Aorta (tissue), 5 donors: ENCODE results near the gene MPV17L2. TPM values are rescaled to one million over a fixed set of nuclear protein-coding genes. Genes with fewer than 3 reads are reported as not detected.
A peak's percentile ranks its signal among the peaks of the same experiment; 100 is the strongest.

Source experiments
- ATAC-seq: fragments of 200-7000 bp; cut with Tn5 transposase; one replicate; pipeline ENCODE4 v1.9.1; 2022; ENCODE audit warnings: moderate library complexity; ENCODE audit not compliant: low FRiP score
- DNase-seq, 2 donors: peaks; one replicate each; pipeline ENCODE4 v3.0.0-alpha.2; 2020
- H3K27ac ChIP-seq, 2 donors: one replicate each; pipeline ENCODE4 v1.5.1; 2013; ENCODE audit warnings: low read length in 2 of 2, mild to moderate bottlenecking in 2 of 2, moderate library complexity in 2 of 2, control low read depth in 1 of 2, inconsistent platforms in 1 of 2, low read depth in 1 of 2
- H3K27me3 ChIP-seq, 2 donors: one replicate each; pipeline ENCODE4 v1.6.1; 2013; ENCODE audit warnings: control low read depth in 1 of 2, low read length in 1 of 2, mild to moderate bottlenecking in 1 of 2, moderate library complexity in 1 of 2; ENCODE audit not compliant: insufficient read depth in 2 of 2, control insufficient read depth in 1 of 2
- H3K36me3 ChIP-seq, 2 donors: one replicate each; pipeline ENCODE4 v1.6.1; 2013; ENCODE audit warnings: control low read depth in 1 of 2, low read length in 1 of 2, mild to moderate bottlenecking in 1 of 2; ENCODE audit not compliant: insufficient read depth in 2 of 2, control insufficient read depth in 1 of 2
- H3K4me1 ChIP-seq, 2 donors: one replicate each; pipeline ENCODE4 v1.6.1; 2013; ENCODE audit warnings: low read length in 2 of 2, control low read depth in 1 of 2, mild to moderate bottlenecking in 1 of 2, moderate library complexity in 1 of 2; ENCODE audit not compliant: insufficient read depth in 2 of 2, control insufficient read depth in 1 of 2
- H3K4me3 ChIP-seq, 2 donors: one replicate each; pipeline ENCODE4 v1.5.1; 2013; ENCODE audit warnings: low read length in 2 of 2, control low read depth in 1 of 2, mild to moderate bottlenecking in 1 of 2
- H3K9me3 ChIP-seq: one replicate; pipeline ENCODE4 v1.6.1; 2013; ENCODE audit warnings: mild to moderate bottlenecking, low read length; ENCODE audit not compliant: control insufficient read depth
- WGBS, 2 donors: extraction: QIAGEN DNeasy Blood & Tissue Kit; methylation state at CpG; one replicate each; pipeline ENCODE4 v1.1.7; 2013; 5-methylcytosine and 5-hydroxymethylcytosine counted together
- intact Hi-C, 2 donors: fragments of 100-400 bp; cut with DNase I; formaldehyde crosslinking; loops; one replicate each; pipeline versions ENCODE4 v1.14.2 to v1.15.0; 2022
- polyA plus RNA-seq, 2 donors: library from polyadenylated mRNA; stranded (reverse); fragments of 200-250 nt; gene quantifications; one replicate each; pipeline ENCODE4 v1.2.3, GENCODE V29; 2013
- total RNA-seq, 2 donors: library from RNA; stranded (reverse); fragmentation: NEBNext Ultra II Directional; extraction: Animal tissue kit (Norgen Biotek cat#: 25700); gene quantifications; one replicate each; pipeline ENCODE4 v1.2.1, GENCODE V29; 2021
- donor health status: healthy with polysubstance abuse.
- donor health status: Bipolar disorder and iron deficiency.
- donor health status: DM: no; HTN: no; CAD: no.
- donor health status: DM: no; HTN: no; CAD: no.
- donor health status: DM: yes; HTN: yes; CAD: no.

MPV17L2 gene
- total and polyA plus RNA-seq, 4 donors, result 5.7 to 12.2 (median 6.2) TPM

DNA sequence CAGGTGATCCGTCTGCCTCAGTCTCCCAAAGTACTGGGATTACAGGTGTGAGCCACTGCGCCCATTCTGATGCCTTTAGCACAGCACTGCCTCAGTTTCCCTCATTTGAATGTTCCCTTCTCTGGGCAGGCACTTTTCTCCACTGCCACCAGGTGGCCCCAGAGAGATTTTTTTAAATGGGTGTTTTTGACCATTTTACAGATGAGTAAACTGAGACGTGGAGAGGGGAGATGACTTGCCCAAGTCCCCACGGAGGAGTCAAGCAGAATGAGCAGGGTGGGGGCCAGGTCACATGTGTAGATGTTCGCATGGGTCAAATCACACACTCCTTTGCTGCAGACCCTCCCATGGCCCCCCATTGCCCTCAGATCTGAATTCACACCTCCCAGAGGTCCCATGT lies 36.5 kb downstream of the MPV17L2 start:
- intact Hi-C loops, result no loop called here
- no peaks in the 10 kb centered on the region for H3K27me3 ChIP-seq
- no peak for ATAC-seq
- no peak for DNase-seq
- H3K4me3 ChIP-seq, result no peak overlapping the region
- no peaks in the 10 kb centered on the region for H3K4me1 ChIP-seq
- WGBS, 2 donors, result 73 to 74% methylated on average over 5 of the region's 5 CpGs
- peaks cover 8% of the 10 kb centered on the region for H3K9me3 ChIP-seq
- H3K36me3 ChIP-seq, result no peaks in the 10 kb centered on the region
- H3K27ac ChIP-seq, result no peak overlapping the region

GRCh38 chr19:18229915-18230314 lies 36.9 kb downstream of the MPV17L2 start:
- intact Hi-C loops, result no loop called here
- DNase-seq, result no peak
- no peak overlapping the region for H3K4me3 ChIP-seq
- WGBS, 2 donors, result 74 to 84% methylated on average over 4 of the region's 4 CpGs
- no peaks in the 10 kb centered on the region for H3K4me1 ChIP-seq
- ATAC-seq, result no peak
- no peak overlapping the region for H3K27ac ChIP-seq
- H3K36me3 ChIP-seq, result no peaks in the 10 kb centered on the region
- peaks cover 8% of the 10 kb centered on the region for H3K9me3 ChIP-seq
- no peaks in the 10 kb centered on the region for H3K27me3 ChIP-seq

DNA sequence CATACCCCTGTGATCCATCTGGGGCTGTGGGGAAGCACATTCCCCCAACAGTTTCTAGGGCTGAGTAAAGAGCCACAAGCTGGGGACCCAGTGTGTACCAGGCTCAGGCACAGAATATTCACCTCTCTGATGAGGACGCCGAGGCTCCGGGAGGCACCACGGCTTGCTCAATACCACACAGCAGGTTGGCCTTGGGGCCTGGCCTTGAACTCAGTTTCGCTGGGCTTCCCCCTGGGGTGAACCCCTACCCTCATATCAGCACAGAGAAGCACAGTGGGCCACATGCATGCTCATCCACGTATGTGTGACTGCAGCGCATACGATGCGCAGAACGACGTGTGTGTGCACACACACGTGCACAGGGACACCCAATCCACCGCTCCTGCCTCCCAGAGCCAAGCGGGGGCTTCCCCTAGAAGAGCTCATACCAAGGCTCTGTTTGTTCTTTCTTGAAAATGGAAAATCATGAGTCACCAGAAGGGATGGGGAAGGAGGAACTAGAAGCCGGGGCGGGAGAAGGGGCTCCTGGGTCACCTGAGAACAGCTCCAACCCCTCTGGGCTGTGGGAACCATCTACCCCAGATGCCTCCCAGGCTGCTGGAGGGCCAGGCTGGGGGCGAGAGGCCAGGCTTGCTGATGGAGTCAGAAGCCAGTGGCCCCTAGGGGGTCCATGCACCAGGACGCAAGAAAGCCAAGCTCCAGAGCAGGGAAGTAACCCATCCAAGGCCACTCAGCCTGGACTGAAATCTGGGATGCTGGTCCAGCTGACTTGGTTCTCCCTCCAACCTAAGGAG lies 38.1 kb downstream of the MPV17L2 start:
- H3K9me3 ChIP-seq, result peaks cover 8% of the 10 kb centered on the region
- DNase-seq, result no peak
- no peaks in the 10 kb centered on the region for H3K27me3 ChIP-seq
- WGBS, 2 donors, result 45 to 46% methylated on average over 18 of the region's 18 CpGs
- ATAC-seq, result no peak
- no peak overlapping the region for H3K4me3 ChIP-seq
- H3K4me1 ChIP-seq, result no peaks in the 10 kb centered on the region
- intact Hi-C loops, result no loop called here
- H3K27ac ChIP-seq, result no peak overlapping the region
- H3K36me3 ChIP-seq, result no peaks in the 10 kb centered on the region

DNA sequence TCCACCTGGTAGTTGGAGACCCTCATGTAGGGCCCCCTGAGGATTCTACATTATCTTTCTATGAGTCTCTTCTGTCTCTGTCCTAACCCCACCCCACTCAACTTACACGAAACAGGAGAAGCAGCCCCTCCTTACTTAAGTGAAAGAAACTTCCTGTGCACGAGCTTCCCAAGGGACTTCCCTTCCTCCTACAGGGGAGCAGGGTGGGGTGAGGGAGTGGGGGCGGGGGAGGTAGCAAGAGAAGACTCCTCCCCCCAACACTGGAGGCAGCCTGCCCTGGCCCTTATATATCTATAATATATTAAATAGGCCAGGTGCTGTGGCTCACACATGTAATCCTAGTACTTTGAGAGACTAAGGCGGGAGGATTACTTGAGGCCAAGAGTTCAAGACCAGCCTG lies 38.8 kb downstream of the MPV17L2 start:
- Histone ChIP-seq H3K9me3 (peaks cover 8% of the 10 kb centered on the region), H3K27ac (no peak overlapping the region), H3K27me3 (no peaks in the 10 kb centered on the region), H3K36me3 (no peaks in the 10 kb centered on the region), H3K4me1 (no peaks in the 10 kb centered on the region), H3K4me3 (no peak overlapping the region)
- 24 to 27% methylated on average over 4 of the region's 4 CpGs for WGBS, 2 donors
- intact Hi-C loops, result no loop called here
- DNase-seq (no peak), ATAC-seq (no peak)

GRCh38 chr19:18232540-18233223 lies 39.7 kb downstream of the MPV17L2 start:
- Histone ChIP-seq H3K36me3 (no peaks in the 10 kb centered on the region), H3K27me3 (no peaks in the 10 kb centered on the region)
- intact Hi-C loops, result no loop called here

GRCh38 chr19:18233224-18233825 lies 40.3 kb downstream of the MPV17L2 start:
- WGBS, 2 donors, result 16 to 18% methylated on average over 32 to 37 of the region's 37 CpGs
- Histone ChIP-seq H3K27ac (no peak overlapping the region), H3K27me3 (no peaks in the 10 kb centered on the region), H3K4me3 (no peak overlapping the region), H3K9me3 (peaks cover 8% of the 10 kb centered on the region), H3K4me1 (no peaks in the 10 kb centered on the region), H3K36me3 (no peaks in the 10 kb centered on the region)
- intact Hi-C loops, result no loop called here
- ATAC-seq, result peak; percentile 59
- peak; percentile 73 to 82 for DNase-seq

More at GRCh38 chr19:18232540-18233223, 39.7 kb downstream of the MPV17L2 start:
- WGBS, 2 donors, result 4% methylated on average over 32 to 46 of the region's 46 CpGs
- Histone ChIP-seq H3K9me3 (peaks cover 8% of the 10 kb centered on the region), H3K4me1 (no peaks in the 10 kb centered on the region), H3K4me3 (no peak overlapping the region), H3K27ac (no peak overlapping the region)
- DNase-seq (no peak), ATAC-seq (no peak)

- H3K36me3 ChIP-seq, result no peaks in the 10 kb centered on the region
- ATAC-seq (no peak), DNase-seq (no peak)
- H3K4me3 ChIP-seq, result no peak overlapping the region
- peaks cover 8% of the 10 kb centered on the region for H3K9me3 ChIP-seq
- WGBS, 2 donors, result 25 to 38% methylated on average over 6 of the region's 6 CpGs
- intact Hi-C loops, result no loop called here
- H3K27ac ChIP-seq, result no peak overlapping the region
- no peaks in the 10 kb centered on the region for H3K27me3 ChIP-seq
- H3K4me1 ChIP-seq, result no peaks in the 10 kb centered on the region
These were observed 41.2 kb downstream of the MPV17L2 start for GRCh38 chr19:18234194-18234593.

GRCh38 chr19:18239303-18239702 lies 46.3 kb downstream of the MPV17L2 start:
- WGBS, 2 donors, result 29 to 30% methylated on average over 12 of the region's 12 CpGs
- Histone ChIP-seq H3K4me3 (no peak overlapping the region), H3K36me3 (no peaks in the 10 kb centered on the region), H3K9me3 (no peaks in the 10 kb centered on the region), H3K27ac (no peak overlapping the region), H3K27me3 (no peaks in the 10 kb centered on the region), H3K4me1 (no peaks in the 10 kb centered on the region)
- intact Hi-C loops, result no loop called here
- DNase-seq (no peak), ATAC-seq (no peak)
